Fibroblast of lung (primary cell): ENCODE data around the gene SH3RF1.

Source experiments
- CTCF ChIP-seq, 2 donors: IDR thresholded peaks in 1 of 2; conservative IDR thresholded peaks in 1 of 2; 1 replicate in 1 of 2; 2 replicates in 1 of 2; pipeline ENCODE4 v1.5.1; 2011 to 2012; ENCODE audit warnings: low read length in 2 of 2, control low read depth in 1 of 2, inconsistent platforms in 1 of 2, low read depth in 1 of 2, mild to moderate bottlenecking in 1 of 2
- EZH2 ChIP-seq: IDR thresholded peaks from 2 replicates; pipeline ENCODE4 v1.5.1; 2012; ENCODE audit warnings: low read length, control low read depth, mild to moderate bottlenecking; ENCODE audit errors: missing control alignments

- TF ChIP-seq CTCF (conservative IDR thresholded peaks at IDR 0.05 in 1 of 2, IDR thresholded peaks at IDR 0.05 in 1 of 2; ENCODE audit: low read depth in 1 of 2, low read length in 2 of 2) (no peak), EZH2 (no peak)
These were observed 6.9 kb downstream of the SH3RF1 start for GRCh38 chr4:169263791-169264392.
